Endothelial cell of umbilical vein (primary cell): Measurements from ENCODE around the gene ZNF365. TPM values are rescaled to one million over a fixed set of nuclear protein-coding genes. Genes with fewer than 3 reads are reported as not detected.

Experiments
- BruUV-seq: library from RNA; stranded (reverse); fragments of 400-500 nt; replicated peaks from 2 replicates; lab custom pipeline; 2021; lab: Mats Ljungman, UMichigan
- CTCF ChIA-PET: fragments of 300-600, 350-600 bp; sonication (Branson Sonifier 250); formaldehyde crosslinking; loops from one replicate; lab custom pipeline; 2021; ENCODE audit warnings: antibody characterized with exemption, inconsistent platforms; lab: Charles Lee
- POLR2A ChIA-PET: fragments of 300-600, 350-600 bp; sonication (Branson Sonifier 250); formaldehyde crosslinking; loops from one replicate; lab custom pipeline; 2021; ENCODE audit warnings: antibody characterized with exemption, inconsistent platforms; lab: Charles Lee
- DNase-seq: peaks from one replicate; pipeline ENCODE4 v3.0.0-alpha.2; 2011; ENCODE audit warnings: low read depth, low spot score
- FAIRE-seq: peaks from 2 replicates; lab custom pipeline; 2011; peaks lifted over from hg19 to GRCh38; lab: Jason Lieb, UNC
- H2AFZ ChIP-seq: 2 replicates; pipeline ENCODE4 v1.6.0; 2012; ENCODE audit warnings: low read depth, low read length, control low read depth, inconsistent platforms
- H3K27ac ChIP-seq: 2 replicates; pipeline ENCODE4 v1.5.1; 2011; ENCODE audit warnings: low read depth, mild to moderate bottlenecking, control low read depth, low read length, moderate library complexity; ENCODE audit not compliant: insufficient read depth
- H3K27me3 ChIP-seq, 2 experiments: 2 replicates each; pipeline versions ENCODE4 v1.6.0 to v1.6.1; 2011; ENCODE audit warnings: low read length in 2 of 2, mixed read lengths in 1 of 2; ENCODE audit not compliant: control insufficient read depth in 2 of 2, insufficient read depth in 2 of 2
- H3K36me3 ChIP-seq, 2 experiments: 2 replicates in 1 of 2; 3 replicates in 1 of 2; pipeline ENCODE4 v1.5.1; 2011; ENCODE audit warnings: low read length in 2 of 2, mild to moderate bottlenecking in 1 of 2, moderate library complexity in 1 of 2; ENCODE audit not compliant: control insufficient read depth in 2 of 2, insufficient read depth in 2 of 2; ENCODE audit errors: extremely low read depth in 1 of 2
- H3K4me1 ChIP-seq: 3 replicates; pipeline ENCODE4 v1.5.1; 2011; ENCODE audit warnings: mild to moderate bottlenecking, low read length; ENCODE audit not compliant: control insufficient read depth, insufficient read depth; ENCODE audit errors: extremely low read depth
- H3K4me2 ChIP-seq: 2 replicates; pipeline ENCODE4 v1.6.1; 2011; ENCODE audit warnings: low read length, control low read depth, mixed read lengths; ENCODE audit not compliant: insufficient read depth
- H3K4me3 ChIP-seq, 3 experiments: fragments of 200-600 bp in 1 of 3; sonication (generic), shearing (Covaris generic) in 1 of 3; replicated peaks in 1 of 3; 2 replicates each; pipeline ENCODE4 v1.5.1; 2011 to 2016; ENCODE audit warnings: control low read depth in 3 of 3, low read length in 3 of 3, mild to moderate bottlenecking in 2 of 3, inconsistent platforms in 1 of 3, low read depth in 1 of 3, moderate library complexity in 1 of 3; ENCODE audit not compliant: insufficient read depth in 1 of 3
- H3K79me2 ChIP-seq: 2 replicates; pipeline ENCODE4 v1.6.0; 2012; ENCODE audit warnings: low read length, inconsistent platforms; ENCODE audit not compliant: control insufficient read depth, insufficient read depth
- H3K9ac ChIP-seq: replicated peaks from 2 replicates; pipeline ENCODE3; 2011; ENCODE audit warnings: low read length, control low read depth; ENCODE audit not compliant: insufficient read depth; ENCODE audit errors: extremely low read depth
- H3K9me1 ChIP-seq: replicated peaks from 3 replicates; pipeline ENCODE4 v1.6.0; 2011; ENCODE audit warnings: mild to moderate bottlenecking, low read length; ENCODE audit not compliant: control insufficient read depth, insufficient read depth; ENCODE audit errors: extremely low read depth
- H3K9me3 ChIP-seq: replicated peaks from 2 replicates; pipeline ENCODE4 v1.5.1; 2012; ENCODE audit warnings: low read length, inconsistent platforms; ENCODE audit not compliant: control insufficient read depth, insufficient read depth
- H4K20me1 ChIP-seq: replicated peaks from 2 replicates; pipeline ENCODE3; 2011; ENCODE audit warnings: mild to moderate bottlenecking, low read length; ENCODE audit not compliant: control insufficient read depth, insufficient read depth; ENCODE audit errors: extremely low read depth
- EZH2 ChIP-seq: IDR thresholded peaks from 2 replicates; pipeline ENCODE4 v1.6.1; 2012; ENCODE audit warnings: borderline replicate concordance, low read depth, mild to moderate bottlenecking, moderate library complexity, low read length, inconsistent platforms; ENCODE audit not compliant: severe bottlenecking
- FOS ChIP-seq: IDR thresholded peaks from 2 replicates; pipeline ENCODE4 v1.6.1; 2011; ENCODE audit warnings: mild to moderate bottlenecking, low read length, moderate library complexity, borderline replicate concordance; ENCODE audit not compliant: insufficient read depth
- GATA2 ChIP-seq: IDR thresholded peaks from 2 replicates; pipeline ENCODE4 v1.7.0; 2011; ENCODE audit warnings: low read depth, mild to moderate bottlenecking, moderate library complexity, mixed read lengths, low read length; ENCODE audit not compliant: insufficient read length, insufficient read depth
- JUN ChIP-seq: IDR thresholded peaks from 2 replicates; pipeline ENCODE4 v1.6.1; 2011; ENCODE audit warnings: borderline replicate concordance, low read depth; ENCODE audit not compliant: insufficient read length, insufficient read depth
- MYC ChIP-seq: IDR thresholded peaks from one replicate; pipeline ENCODE4 v1.6.1; 2011; ENCODE audit warnings: mild to moderate bottlenecking, low read depth, low read length
- POLR2A ChIP-seq: IDR thresholded peaks from 2 replicates; pipeline ENCODE4 v1.6.1; 2012; ENCODE audit warnings: low read depth, mild to moderate bottlenecking, control low read depth, low read length
- POLR2AphosphoS5 ChIP-seq: IDR thresholded peaks from 2 replicates; pipeline ENCODE4 v1.6.1; 2012; ENCODE audit warnings: low read depth, mild to moderate bottlenecking, control low read depth, low read length, moderate library complexity; ENCODE audit not compliant: insufficient read depth
- dilution Hi-C: fragments of 300-500 bp; cut with MboI; formaldehyde crosslinking; loops from one replicate; pipeline ENCODE4 v1.15.0; 2019; ENCODE audit warnings: low sequenced_read_pairs; ENCODE audit not compliant: extremely low pct_ligation_motif_present
- intact Hi-C: fragments of 100-400 bp; cut with micrococcal nuclease; formaldehyde crosslinking; loops from one replicate; pipeline ENCODE4 v1.10.0; 2022
- polyA plus RNA-seq, 4 experiments: library from polyadenylated mRNA; depleted of rRNA in 3 of 4; stranded (reverse) in 3 of 4; unstranded in 1 of 4; fragments of >200 nt; gene quantifications; 2 replicates each; pipeline versions ENCODE4 v1.2.1 to v1.2.3, GENCODE V29; 2011 to 2012; ENCODE audit warnings: missing spikeins in 1 of 4
- total RNA-seq: library from RNA; stranded (reverse); gene quantifications from 2 replicates; pipeline ENCODE4 v1.2.3, GENCODE V29; 2021
- TF ChIP-seq, protein P1 (sequence below), 2 donors: IDR thresholded peaks; 1 replicate in 1 of 2; 2 replicates in 1 of 2; pipeline ENCODE4 v1.5.1; 2011; ENCODE audit warnings: low read length in 2 of 2, mild to moderate bottlenecking in 2 of 2, moderate library complexity in 2 of 2, control low read depth in 1 of 2, inconsistent platforms in 1 of 2, low read depth in 1 of 2; ENCODE audit not compliant: insufficient read depth in 1 of 2; ENCODE audit errors: extremely low read depth in 1 of 2
- TF ChIP-seq, protein P2 (sequence below): IDR thresholded peaks from 2 replicates; pipeline ENCODE4 v1.6.1; 2011; ENCODE audit not compliant: insufficient read depth, insufficient read length

The ZNF365 gene
- total and polyA plus RNA-seq, 2 donors (not counting 3 experiments of a cell fraction or from before 2014, with no cell fraction given) = 1.3 to 2.9 TPM

- FAIRE-seq = no peak
- Histone ChIP-seq H3K79me2 (no peaks in the 10 kb centered on the region), H3K36me3 (no peaks in the 10 kb centered on the region), H3K9ac (no peak overlapping the region), H3K27me3 (no peaks in the 10 kb centered on the region), H4K20me1 (no peaks in the 10 kb centered on the region), H3K27ac (no peak overlapping the region), H3K4me1 (no peaks in the 10 kb centered on the region), H3K4me2 (no peak overlapping the region), H2AFZ (no peak overlapping the region), H3K9me1 (no peaks in the 10 kb centered on the region), H3K9me3 (no peaks in the 10 kb centered on the region), H3K4me3 (no peak overlapping the region)
- no TSS peak for BruUV-seq
- dilution Hi-C loops (no loop called here), intact Hi-C loops (no loop called here)
- ChIA-PET POLR2A (no interaction called here), CTCF (no interaction called here)
- TF ChIP-seq EZH2 = no peak
- TF ChIP-seq POLR2AphosphoS5 = no peak
- TF ChIP-seq POLR2A = no peak
- TF ChIP-seq JUN = no peak
- TF ChIP-seq MYC = no peak
- TF ChIP-seq, protein P1, sequence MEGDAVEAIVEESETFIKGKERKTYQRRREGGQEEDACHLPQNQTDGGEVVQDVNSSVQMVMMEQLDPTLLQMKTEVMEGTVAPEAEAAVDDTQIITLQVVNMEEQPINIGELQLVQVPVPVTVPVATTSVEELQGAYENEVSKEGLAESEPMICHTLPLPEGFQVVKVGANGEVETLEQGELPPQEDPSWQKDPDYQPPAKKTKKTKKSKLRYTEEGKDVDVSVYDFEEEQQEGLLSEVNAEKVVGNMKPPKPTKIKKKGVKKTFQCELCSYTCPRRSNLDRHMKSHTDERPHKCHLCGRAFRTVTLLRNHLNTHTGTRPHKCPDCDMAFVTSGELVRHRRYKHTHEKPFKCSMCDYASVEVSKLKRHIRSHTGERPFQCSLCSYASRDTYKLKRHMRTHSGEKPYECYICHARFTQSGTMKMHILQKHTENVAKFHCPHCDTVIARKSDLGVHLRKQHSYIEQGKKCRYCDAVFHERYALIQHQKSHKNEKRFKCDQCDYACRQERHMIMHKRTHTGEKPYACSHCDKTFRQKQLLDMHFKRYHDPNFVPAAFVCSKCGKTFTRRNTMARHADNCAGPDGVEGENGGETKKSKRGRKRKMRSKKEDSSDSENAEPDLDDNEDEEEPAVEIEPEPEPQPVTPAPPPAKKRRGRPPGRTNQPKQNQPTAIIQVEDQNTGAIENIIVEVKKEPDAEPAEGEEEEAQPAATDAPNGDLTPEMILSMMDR (IDR thresholded peaks at IDR 0.05; ENCODE audit: extremely low read depth in 1 of 2, insufficient read depth in 1 of 2, low read depth in 1 of 2, low read length in 2 of 2) = no peak
- TF ChIP-seq, protein P2, sequence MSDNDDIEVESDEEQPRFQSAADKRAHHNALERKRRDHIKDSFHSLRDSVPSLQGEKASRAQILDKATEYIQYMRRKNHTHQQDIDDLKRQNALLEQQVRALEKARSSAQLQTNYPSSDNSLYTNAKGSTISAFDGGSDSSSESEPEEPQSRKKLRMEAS = no peak
- TF ChIP-seq GATA2 = no peak
- TF ChIP-seq FOS = no peak
- no peak for DNase-seq
Observed at GRCh38 chr10:62395892-62396291, 21.7 kb downstream of the ZNF365 start.
